Peyer's patch (tissue), 4 donors: ENCODE measurements around the gene URGCP.

Experiments
- POLR2A ChIP-seq, 2 donors: fragments of 450-650 bp; IDR thresholded peaks; one replicate each; pipeline ENCODE4 v1.5.1; 2017; ENCODE audit warnings: antibody characterized with exemption in 2 of 2, mild to moderate bottlenecking in 2 of 2, moderate library complexity in 2 of 2
- TF ChIP-seq, protein P1 (sequence below), 6 experiments: fragments of 450-650 bp in 4 of 6; fragments of 200-600 bp in 2 of 6; sonication (generic) in 1 of 6; IDR thresholded peaks; one replicate each; pipeline ENCODE4 v1.5.1; 2017 to 2019; ENCODE audit warnings: antibody characterized with exemption in 6 of 6, mild to moderate bottlenecking in 3 of 6, moderate library complexity in 1 of 6

- TF ChIP-seq, protein P1, sequence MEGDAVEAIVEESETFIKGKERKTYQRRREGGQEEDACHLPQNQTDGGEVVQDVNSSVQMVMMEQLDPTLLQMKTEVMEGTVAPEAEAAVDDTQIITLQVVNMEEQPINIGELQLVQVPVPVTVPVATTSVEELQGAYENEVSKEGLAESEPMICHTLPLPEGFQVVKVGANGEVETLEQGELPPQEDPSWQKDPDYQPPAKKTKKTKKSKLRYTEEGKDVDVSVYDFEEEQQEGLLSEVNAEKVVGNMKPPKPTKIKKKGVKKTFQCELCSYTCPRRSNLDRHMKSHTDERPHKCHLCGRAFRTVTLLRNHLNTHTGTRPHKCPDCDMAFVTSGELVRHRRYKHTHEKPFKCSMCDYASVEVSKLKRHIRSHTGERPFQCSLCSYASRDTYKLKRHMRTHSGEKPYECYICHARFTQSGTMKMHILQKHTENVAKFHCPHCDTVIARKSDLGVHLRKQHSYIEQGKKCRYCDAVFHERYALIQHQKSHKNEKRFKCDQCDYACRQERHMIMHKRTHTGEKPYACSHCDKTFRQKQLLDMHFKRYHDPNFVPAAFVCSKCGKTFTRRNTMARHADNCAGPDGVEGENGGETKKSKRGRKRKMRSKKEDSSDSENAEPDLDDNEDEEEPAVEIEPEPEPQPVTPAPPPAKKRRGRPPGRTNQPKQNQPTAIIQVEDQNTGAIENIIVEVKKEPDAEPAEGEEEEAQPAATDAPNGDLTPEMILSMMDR (IDR thresholded peaks at IDR 0.05), result no peak
- TF ChIP-seq POLR2A (IDR thresholded peaks at IDR 0.05), result no peak
Measured at GRCh38 chr7:43884209-43884608, 22.2 kb downstream of the URGCP start.
